ENCODE data around the gene HLF.

DNA sequence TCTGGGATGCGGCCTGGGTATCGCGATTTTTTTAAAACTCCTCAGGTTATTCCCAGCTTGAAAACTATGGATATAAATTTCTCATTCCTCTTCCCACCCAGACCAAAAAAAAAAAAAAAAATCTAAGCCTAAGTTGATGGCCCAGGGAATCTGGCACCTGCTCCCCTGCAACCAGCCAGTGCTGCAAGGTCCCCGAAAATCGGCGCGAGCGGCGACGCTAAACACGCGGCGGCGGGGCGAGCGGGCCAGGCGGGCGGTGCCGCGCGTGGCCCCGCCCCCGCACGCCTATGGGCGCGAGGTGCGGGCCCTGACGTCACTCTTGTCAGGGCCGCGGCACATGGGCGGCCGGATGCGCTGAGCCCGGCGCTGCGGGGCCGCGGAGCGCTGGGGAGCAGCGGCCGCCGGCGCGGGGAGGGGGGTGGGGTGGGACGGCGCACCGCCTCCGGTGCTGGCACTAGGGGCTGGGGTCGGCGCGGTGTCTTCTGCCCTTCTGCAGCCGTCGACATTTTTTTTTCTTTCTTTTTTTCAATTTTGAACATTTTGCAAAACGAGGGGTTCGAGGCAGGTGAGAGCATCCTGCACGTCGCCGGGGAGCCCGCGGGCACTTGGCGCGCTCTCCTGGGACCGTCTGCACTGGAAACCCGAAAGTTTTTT, at the start of gene HLF:
- TF ChIP-seq EZH2phosphoT487 (IDR thresholded peaks at IDR 0.05; ENCODE audit: insufficient read depth, low read depth): no peak
- TF ChIP-seq EZH2 (IDR thresholded peaks at IDR 0.05; ENCODE audit: insufficient read depth, poor library complexity, severe bottlenecking): no peak

All from GM23248 (cell line).